Epithelial cell of proximal tubule (primary cell): ENCODE measurements around the gene C11orf52. TPM values are rescaled to one million over a fixed set of nuclear protein-coding genes. Genes with fewer than 3 reads are reported as not detected.

ENCODE experiments used
- DNase-seq: peaks from one replicate; pipeline ENCODE4 v3.0.0-alpha.2; 2011; ENCODE audit warnings: low read depth
- H3K4me3 ChIP-seq: 2 replicates; pipeline ENCODE4 v1.5.1; 2011; ENCODE audit warnings: low read depth, mild to moderate bottlenecking, low read length
- CTCF ChIP-seq: conservative IDR thresholded peaks from 2 replicates; pipeline ENCODE4 v1.5.1; 2012; ENCODE audit warnings: low read depth, mild to moderate bottlenecking, low read length
- total RNA-seq: library from RNA; depleted of rRNA; stranded (reverse); fragments of >200 nt; gene quantifications from 2 replicates; pipeline ENCODE4 v1.2.3, GENCODE V29; 2015

The C11orf52 gene
- total RNA-seq, 1 donor from 2014 or later = 4.0 TPM

- no peak overlapping the region for H3K4me3 ChIP-seq
- no peak for TF ChIP-seq CTCF
- DNase-seq = no peak
These were observed 48.9 kb downstream of the C11orf52 start for GRCh38 chr11:111967649-111968048.

- no peak overlapping the region for H3K4me3 ChIP-seq
- no peak for TF ChIP-seq CTCF
These were observed 50.6 kb downstream of the C11orf52 start for GRCh38 chr11:111969344-111969743.

GRCh38 chr11:111974446-111974845 lies 55.7 kb downstream of the C11orf52 start:
- no peak overlapping the region for H3K4me3 ChIP-seq
- no peak for DNase-seq
- no peak for TF ChIP-seq CTCF

More at GRCh38 chr11:111969344-111969743, 50.6 kb downstream of the C11orf52 start:
- DNase-seq = no peak

GRCh38 chr11:111975076-111975806 lies 56.5 kb downstream of the C11orf52 start:
- DNase-seq = no peak
- peak; percentile 57 for TF ChIP-seq CTCF
- H3K4me3 ChIP-seq = no peak overlapping the region

GRCh38 chr11:111976119-111976766 lies 57.5 kb downstream of the C11orf52 start:
- no peak for TF ChIP-seq CTCF
- peak overlapping the region; percentile 75 for H3K4me3 ChIP-seq
- no peak for DNase-seq

Other genes with a start within 250 kb of the C11orf52 start
- gene PPP2R1B, start 152.5 kb upstream of the C11orf52 start, total RNA-seq = 41.1 and 46.1 TPM in 2 replicates
- gene ALG9, start 47.3 kb upstream of the C11orf52 start, total RNA-seq = 19.2 and 29.8 TPM in 2 replicates
- gene FDXACB1, start 39.7 kb upstream of the C11orf52 start, total RNA-seq = 1.1 and 3.8 TPM in 2 replicates
- 20.0 and 29.5 TPM in 2 replicates for gene CFAP68, start 39.4 kb upstream of the C11orf52 start, total RNA-seq
- 5.9 and 25.8 TPM in 2 replicates for gene CRYAB, start 7.1 kb upstream of the C11orf52 start, total RNA-seq
- gene HSPB2, start 6.2 kb upstream of the C11orf52 start, total RNA-seq = 0.29 TPM in 1 of 2 replicates, not detected in the other
- 6.8 and 7.7 TPM in 2 replicates for gene DIXDC1, start 18.4 kb downstream of the C11orf52 start, total RNA-seq
- 41.0 and 64.7 TPM in 2 replicates for gene DLAT, start 106.5 kb downstream of the C11orf52 start, total RNA-seq
- gene PIH1D2, start 155.1 kb downstream of the C11orf52 start, total RNA-seq = 0.12 and 0.36 TPM in 2 replicates
- 11.9 and 20.3 TPM in 2 replicates for gene NKAPD1, start 155.4 kb downstream of the C11orf52 start, total RNA-seq
- gene TIMM8B, start 167.8 kb downstream of the C11orf52 start, total RNA-seq = 38.1 and 70.8 TPM in 2 replicates
- gene SDHD, start 168.0 kb downstream of the C11orf52 start, total RNA-seq = 48.5 and 96.7 TPM in 2 replicates
- 31.3 and 48.5 TPM in 2 replicates for gene IL18, start 245.2 kb downstream of the C11orf52 start, total RNA-seq
- not detected in 2 replicates for gene TEX12, start 248.5 kb downstream of the C11orf52 start, total RNA-seq